ENCODE results near the gene KRT17. TPM values are rescaled to one million over a fixed set of nuclear protein-coding genes. Genes with fewer than 3 reads are reported as not detected.

The KRT17 gene
- total and polyA plus RNA-seq, 2 of the 4 experiments (the other 2 are of a cell fraction): 2.5 to 4.6 TPM

DNA sequence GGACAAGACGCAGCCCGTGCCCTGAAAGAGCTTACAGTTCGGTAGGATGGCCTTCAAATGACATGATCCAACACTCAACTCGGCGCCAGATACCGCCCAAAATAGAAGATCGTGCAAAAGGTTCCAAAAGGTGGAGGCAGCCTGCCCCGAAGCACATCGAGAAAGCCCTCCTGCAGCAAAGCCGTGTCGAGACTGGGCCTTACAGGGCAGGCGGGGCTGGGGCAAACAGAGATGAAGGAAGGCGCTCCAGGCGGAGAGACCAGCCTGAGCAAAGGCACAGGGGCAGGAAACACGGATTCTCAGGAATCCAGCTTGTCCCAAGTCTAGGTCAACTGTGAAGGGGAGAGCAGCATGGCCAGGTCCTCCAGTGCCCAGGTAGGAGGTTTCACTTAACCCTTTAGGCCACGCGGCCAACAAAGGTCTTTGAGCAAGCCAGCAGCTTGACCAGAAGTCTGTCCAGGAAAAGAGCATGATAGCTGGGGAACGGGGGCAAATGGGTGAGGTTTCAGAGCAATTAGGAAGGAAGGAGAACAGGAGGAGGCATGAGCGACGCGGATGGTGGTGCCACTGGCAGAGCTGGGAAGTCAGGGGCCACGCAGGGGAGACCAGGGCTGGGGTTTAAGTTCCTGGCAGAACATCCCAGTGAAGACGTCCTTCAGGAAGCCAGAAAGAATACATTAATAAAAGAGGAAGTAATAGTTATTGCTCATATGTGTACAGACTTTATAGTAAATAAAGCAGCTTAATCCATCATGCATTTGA is 43.1 kb upstream of the KRT17 start:
- Histone ChIP-seq H3K4me3 (ENCODE audit: insufficient read depth, low read depth, low read length) (no peak overlapping the region), H2BK5ac (ENCODE audit: low read depth, low read length, poor library complexity, severe bottlenecking) (no peak overlapping the region), H3K9me3 (ENCODE audit: control insufficient read depth, insufficient read depth, low read length) (no peaks in the 10 kb centered on the region), H3K14ac (replicated peaks; ENCODE audit: low read depth, low read length) (0 out of 2 replicates have a peak overlapping the region, but pooled peaks have one; percentile 34), H3K56ac (ENCODE audit: extremely low read depth, insufficient read depth, low read length) (no peak overlapping the region), H3K4me2 (ENCODE audit: low read depth, low read length) (peak overlapping the region; percentile 40; the same call in 1 of the 2 replicates), H3K4me1 (ENCODE audit: control insufficient read depth, insufficient read depth, low read length) (peaks cover 11% of the 10 kb centered on the region), H3K9me1 (ENCODE audit: insufficient read depth, low read length) (0 out of 2 replicates have a peak, but pooled peaks cover 7% of the 10 kb centered on the region), H3K36me3 (ENCODE audit: control insufficient read depth, insufficient read depth, low read length) (no peaks in the 10 kb centered on the region), H4K91ac (ENCODE audit: insufficient read depth, low read depth, low read length) (no peak overlapping the region; the same call in 1 of the 2 replicates), H3K9ac (ENCODE audit: low read depth, low read length) (peak overlapping the region; percentile 21; the same call in 1 of the 2 replicates), H2AK9ac (replicated peaks; ENCODE audit: low read depth, low read length, poor library complexity) (peak overlapping the region; percentile 87), H2AFZ (replicated peaks; ENCODE audit: low read length, poor library complexity) (peak overlapping the region; percentile 100), H3K79me1 (ENCODE audit: low read depth in 1 of 2, low read length in 2 of 2) (peaks cover 0 to 4% of the 10 kb centered on the region in 2 experiments; a peak in 1 of 4 replicates), H2BK15ac (ENCODE audit: low read depth, low read length) (peak overlapping the region; percentile 22; the same call in 1 of the 3 replicates), H4K20me1 (ENCODE audit: insufficient read depth, low read length) (no peaks in the 10 kb centered on the region), H3K18ac (ENCODE audit: low read depth, low read length) (no peak overlapping the region), H3K27me3 (ENCODE audit: control insufficient read depth, insufficient read depth, low read length) (no peaks in the 10 kb centered on the region), H3K4ac (ENCODE audit: low read depth, low read length) (peak overlapping the region; percentile 44), H4K5ac (ENCODE audit: low read depth, low read length) (no peak overlapping the region), H2BK120ac (ENCODE audit: low read depth, low read length) (peak overlapping the region; percentile 36), H2BK20ac (ENCODE audit: low read depth, low read length) (0 out of 2 replicates have a peak overlapping the region, but pooled peaks have one; percentile 6), H4K8ac (ENCODE audit: low read depth in 2 of 2, low read length in 2 of 2) (peak overlapping the region in 1 of 2 experiments; percentile 68; a peak in 2 of 4 replicates), H2AK5ac (ENCODE audit: low read depth, low read length) (peak overlapping the region; percentile 60; the same call in 1 of the 2 replicates), H3K27ac (ENCODE audit: insufficient read depth, low read length) (no peak overlapping the region), H3K23ac (ENCODE audit: low read depth, low read length) (no peak overlapping the region)
- ATAC-seq (ENCODE audit: low read depth): no peak
- BruUV-seq (replicated peaks): no TSS peak
- DNase-seq: no peak
- no peak for TF ChIP-seq BHLHE40 (IDR thresholded peaks at IDR 0.05; ENCODE audit: low read depth, low read length)
- no peak for TF ChIP-seq RCOR1 (IDR thresholded peaks at IDR 0.05; ENCODE audit: insufficient replicate concordance, low read length)
- no peak for TF ChIP-seq POLR2A (IDR thresholded peaks at IDR 0.05; ENCODE audit: low read depth, low read length)
- TF ChIP-seq CHD1 (IDR thresholded peaks at IDR 0.05; ENCODE audit: low read depth, low read length): no peak
- WGBS, 2 experiments (ENCODE audit: extremely low coverage in 2 of 2, insufficient read length in 1 of 2): 19% methylated on average over 7 of the region's 23 CpGs; no CpG with 5 or more reads in 1 of the 2 experiments
- ChIA-PET POLR2A (ENCODE audit: unreplicated experiment) (interaction anchor here (0.6 kb wide), 1 partner anchor 21 kb away, joined by 3 read pairs; no protein-coding TSS in a partner anchor), CTCF (interaction anchor here (1.5 kb wide), 1 partner anchor 811 kb away, joined by 3 read pairs; no protein-coding TSS in a partner anchor)
- in situ Hi-C loops (cut with MboI; ENCODE audit: low sequenced_read_pairs) (loop anchor here (10.0 to 25.0 kb wide), 2 partner anchors 1043 to 1305 kb away; partner anchors contain the start of gene GJD3), dilution Hi-C loops (cut with HindIII; ENCODE audit: low sequenced_read_pairs, unreplicated experiment) (no loop called here), intact Hi-C loops (cut with micrococcal nuclease) (loop anchor here (2.0 kb wide), 1 partner anchor 1309 kb away; no protein-coding TSS in a partner anchor)

Measured in IMR-90 (cell line).